WERI-Rb-1 (cell line): ENCODE results near the gene COL3A1.

Source experiments
- DNase-seq: peaks from one replicate; pipeline ENCODE4 v3.0.0-alpha.2; 2020
- H3K27ac ChIP-seq: fragments of 250-450 bp; sonication (Bioruptor Pico); 2 replicates; pipeline ENCODE4 v1.5.1; 2020; ENCODE audit warnings: mild to moderate bottlenecking, moderate library complexity
- H3K27me3 ChIP-seq: fragments of 250-450 bp; sonication (Bioruptor Pico); 2 replicates; pipeline ENCODE4 v1.5.1; 2021; ENCODE audit warnings: mild to moderate bottlenecking, low read depth, moderate library complexity; ENCODE audit not compliant: insufficient read depth, severe bottlenecking
- H3K36me3 ChIP-seq: fragments of 250-450 bp; sonication (Bioruptor Pico); 2 replicates; pipeline ENCODE4 v1.5.1; 2020; ENCODE audit warnings: mild to moderate bottlenecking, moderate library complexity
- H3K4me3 ChIP-seq: 2 replicates; pipeline ENCODE4 v1.5.1; 2011; ENCODE audit warnings: low read depth, mild to moderate bottlenecking, control low read depth, low read length
- H3K9me3 ChIP-seq: fragments of 250-450 bp; sonication (Bioruptor Pico); 2 replicates; pipeline ENCODE4 v1.5.1; 2021; ENCODE audit warnings: mild to moderate bottlenecking, moderate library complexity; ENCODE audit not compliant: severe bottlenecking
- CTCF ChIP-seq: IDR thresholded peaks from 2 replicates; pipeline ENCODE4 v1.5.1; 2011; ENCODE audit warnings: low read depth, mild to moderate bottlenecking, control low read depth, inconsistent platforms, low read length

COL3A1 gene

GRCh38 chr2:188984065-188984491, 9.9 kb downstream of the COL3A1 start:
- Histone ChIP-seq H3K27ac (no peak overlapping the region), H3K9me3 (no peaks in the 10 kb centered on the region), H3K4me3 (no peak overlapping the region), H3K27me3 (no peaks in the 10 kb centered on the region), H3K36me3 (no peaks in the 10 kb centered on the region)
- DNase-seq = no peak
- no peak for TF ChIP-seq CTCF

- DNase-seq = no peak
- H3K36me3 ChIP-seq = no peaks in the 10 kb centered on the region
- H3K4me3 ChIP-seq = no peak overlapping the region
- no peak for TF ChIP-seq CTCF
- H3K27ac ChIP-seq = no peak overlapping the region
- H3K9me3 ChIP-seq = no peaks in the 10 kb centered on the region
- no peaks in the 10 kb centered on the region for H3K27me3 ChIP-seq
Measured at GRCh38 chr2:188984680-188985079, 10.5 kb downstream of the COL3A1 start.

- H3K9me3 ChIP-seq = no peaks in the 10 kb centered on the region
- H3K27me3 ChIP-seq = no peaks in the 10 kb centered on the region
- DNase-seq = no peak
- H3K36me3 ChIP-seq = no peaks in the 10 kb centered on the region
- no peak for TF ChIP-seq CTCF
- H3K4me3 ChIP-seq = no peak overlapping the region
- no peak overlapping the region for H3K27ac ChIP-seq
Measured at GRCh38 chr2:188986839-188987238, 12.7 kb downstream of the COL3A1 start.

- Histone ChIP-seq H3K27ac (no peak overlapping the region), H3K4me3 (no peak overlapping the region), H3K9me3 (no peaks in the 10 kb centered on the region), H3K36me3 (no peaks in the 10 kb centered on the region), H3K27me3 (no peaks in the 10 kb centered on the region)
- DNase-seq = no peak
- no peak for TF ChIP-seq CTCF
Measured at GRCh38 chr2:188993247-188993646, 19.1 kb downstream of the COL3A1 start.

GRCh38 chr2:188997263-188997662, 23.1 kb downstream of the COL3A1 start:
- H3K4me3 ChIP-seq = no peak overlapping the region
- TF ChIP-seq CTCF = no peak
- H3K9me3 ChIP-seq = no peaks in the 10 kb centered on the region
- no peaks in the 10 kb centered on the region for H3K36me3 ChIP-seq
- no peaks in the 10 kb centered on the region for H3K27me3 ChIP-seq
- no peak for DNase-seq
- H3K27ac ChIP-seq = no peak overlapping the region

GRCh38 chr2:189000221-189000620, 26.0 kb downstream of the COL3A1 start:
- H3K27me3 ChIP-seq = no peaks in the 10 kb centered on the region
- DNase-seq = no peak
- H3K27ac ChIP-seq = no peak overlapping the region
- TF ChIP-seq CTCF = no peak
- H3K36me3 ChIP-seq = no peaks in the 10 kb centered on the region
- H3K9me3 ChIP-seq = no peaks in the 10 kb centered on the region
- no peak overlapping the region for H3K4me3 ChIP-seq
